Measurements from ENCODE around the gene UTS2B.

GRCh38 chr3:191238321-191238817, 92.0 kb downstream of the UTS2B start:
- no peak for TF ChIP-seq CTCF (IDR thresholded peaks at IDR 0.05)
- no peak for TF ChIP-seq SIN3A (IDR thresholded peaks at IDR 0.05; ENCODE audit: borderline replicate concordance, insufficient read depth, low read depth, low read length)
- no peak for TF ChIP-seq POLR2AphosphoS5 (IDR thresholded peaks at IDR 0.05; ENCODE audit: low read depth, low read length)
- TF ChIP-seq TCF7L2 (IDR thresholded peaks at IDR 0.05; ENCODE audit: low read depth, low read length): no peak
